ENCODE results near the gene MAGI3.

DNA sequence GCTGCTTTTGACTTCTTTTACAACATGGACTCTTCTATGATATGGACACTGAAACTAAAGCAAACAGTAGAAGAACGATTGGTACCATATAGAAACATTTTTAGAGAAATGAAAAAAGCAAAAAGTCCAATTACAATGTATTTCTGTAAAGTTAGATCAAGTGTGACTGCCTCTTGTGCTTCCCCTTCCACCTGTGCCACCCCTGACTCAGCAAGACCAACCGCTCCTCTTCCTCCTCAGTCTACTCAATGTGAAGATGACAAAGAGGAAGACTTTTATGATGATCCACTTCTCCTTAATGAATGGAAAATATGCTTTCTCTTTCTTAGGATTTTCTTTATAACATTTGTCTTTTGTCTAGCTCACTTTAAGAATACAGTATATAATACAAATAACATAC is 302.0 kb downstream of the MAGI3 start:
- no peak for TF ChIP-seq HNF4G (IDR thresholded peaks at IDR 0.05)
- no peak for TF ChIP-seq REST (IDR thresholded peaks at IDR 0.05)
- no peak for TF ChIP-seq TAF1 (conservative IDR thresholded peaks at IDR 0.05)
- TF ChIP-seq, protein P1, sequence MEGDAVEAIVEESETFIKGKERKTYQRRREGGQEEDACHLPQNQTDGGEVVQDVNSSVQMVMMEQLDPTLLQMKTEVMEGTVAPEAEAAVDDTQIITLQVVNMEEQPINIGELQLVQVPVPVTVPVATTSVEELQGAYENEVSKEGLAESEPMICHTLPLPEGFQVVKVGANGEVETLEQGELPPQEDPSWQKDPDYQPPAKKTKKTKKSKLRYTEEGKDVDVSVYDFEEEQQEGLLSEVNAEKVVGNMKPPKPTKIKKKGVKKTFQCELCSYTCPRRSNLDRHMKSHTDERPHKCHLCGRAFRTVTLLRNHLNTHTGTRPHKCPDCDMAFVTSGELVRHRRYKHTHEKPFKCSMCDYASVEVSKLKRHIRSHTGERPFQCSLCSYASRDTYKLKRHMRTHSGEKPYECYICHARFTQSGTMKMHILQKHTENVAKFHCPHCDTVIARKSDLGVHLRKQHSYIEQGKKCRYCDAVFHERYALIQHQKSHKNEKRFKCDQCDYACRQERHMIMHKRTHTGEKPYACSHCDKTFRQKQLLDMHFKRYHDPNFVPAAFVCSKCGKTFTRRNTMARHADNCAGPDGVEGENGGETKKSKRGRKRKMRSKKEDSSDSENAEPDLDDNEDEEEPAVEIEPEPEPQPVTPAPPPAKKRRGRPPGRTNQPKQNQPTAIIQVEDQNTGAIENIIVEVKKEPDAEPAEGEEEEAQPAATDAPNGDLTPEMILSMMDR (IDR thresholded peaks at IDR 0.05; ENCODE audit: low read depth, low read length, missing input control) = no peak
- TF ChIP-seq YY1 (IDR thresholded peaks at IDR 0.05) = no peak
- TF ChIP-seq JUND (IDR thresholded peaks at IDR 0.05) = no peak
- no peak for TF ChIP-seq GABPA (IDR thresholded peaks at IDR 0.05 in 1 of 2, conservative IDR thresholded peaks at IDR 0.05 in 1 of 2)
- TF ChIP-seq, protein P2, sequence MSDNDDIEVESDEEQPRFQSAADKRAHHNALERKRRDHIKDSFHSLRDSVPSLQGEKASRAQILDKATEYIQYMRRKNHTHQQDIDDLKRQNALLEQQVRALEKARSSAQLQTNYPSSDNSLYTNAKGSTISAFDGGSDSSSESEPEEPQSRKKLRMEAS (IDR thresholded peaks at IDR 0.05) = no peak

Data from liver (tissue), 3 donors.